Subcutaneous abdominal adipose tissue (tissue), 5 donors: ENCODE data around the gene TM4SF5.

Experiments used
- H3K27ac ChIP-seq: one replicate; pipeline ENCODE4 v1.7.0; 2013; ENCODE audit warnings: low read depth, mild to moderate bottlenecking, inconsistent platforms, low read length, moderate library complexity
- H3K27me3 ChIP-seq, 5 donors: one replicate each; pipeline ENCODE4 v1.7.0; 2013; ENCODE audit warnings: low read length in 5 of 5, inconsistent platforms in 1 of 5; ENCODE audit not compliant: control insufficient read depth in 5 of 5, insufficient read depth in 4 of 5
- H3K36me3 ChIP-seq, 5 donors: one replicate each; pipeline ENCODE4 v1.7.0; 2013; ENCODE audit warnings: low read length in 5 of 5; ENCODE audit not compliant: control insufficient read depth in 5 of 5, insufficient read depth in 5 of 5
- H3K4me1 ChIP-seq, 5 donors: one replicate each; pipeline ENCODE4 v1.7.0; 2013; ENCODE audit warnings: low read length in 5 of 5, mild to moderate bottlenecking in 3 of 5, moderate library complexity in 1 of 5; ENCODE audit not compliant: control insufficient read depth in 5 of 5, insufficient read depth in 5 of 5
- H3K4me3 ChIP-seq, 5 donors: one replicate each; pipeline ENCODE4 v1.7.0; 2013; ENCODE audit warnings: low read length in 5 of 5, low read depth in 1 of 5
- H3K9ac ChIP-seq, 5 donors: one replicate each; pipeline ENCODE4 v1.7.0; 2013; ENCODE audit warnings: low read length in 5 of 5, mild to moderate bottlenecking in 4 of 5, moderate library complexity in 3 of 5
- H3K9me3 ChIP-seq, 5 donors: one replicate each; pipeline ENCODE4 v1.7.0; 2013; ENCODE audit warnings: low read length in 5 of 5; ENCODE audit not compliant: control insufficient read depth in 5 of 5
- donor health status: healthy.
- donor health status: healthy.
- donor health status: healthy.
- donor health status: healthy.
- donor health status: healthy.

The TM4SF5 gene

GRCh38 chr17:4788159-4788806, 16.6 kb downstream of the TM4SF5 start:
- Histone ChIP-seq H3K27ac (no peak overlapping the region), H3K4me3 (peak overlapping the region in 3 of 5 donors; percentile 75 to 78 (median 77)), H3K27me3 (peaks cover 8 to 18% (median 15%) of the 10 kb centered on the region in 5 donors), H3K9ac (no peak overlapping the region), H3K36me3 (no peaks in the 10 kb centered on the region), H3K4me1 (peaks cover 7 to 55% (median 48%) of the 10 kb centered on the region in 5 donors), H3K9me3 (no peaks in the 10 kb centered on the region)

DNA sequence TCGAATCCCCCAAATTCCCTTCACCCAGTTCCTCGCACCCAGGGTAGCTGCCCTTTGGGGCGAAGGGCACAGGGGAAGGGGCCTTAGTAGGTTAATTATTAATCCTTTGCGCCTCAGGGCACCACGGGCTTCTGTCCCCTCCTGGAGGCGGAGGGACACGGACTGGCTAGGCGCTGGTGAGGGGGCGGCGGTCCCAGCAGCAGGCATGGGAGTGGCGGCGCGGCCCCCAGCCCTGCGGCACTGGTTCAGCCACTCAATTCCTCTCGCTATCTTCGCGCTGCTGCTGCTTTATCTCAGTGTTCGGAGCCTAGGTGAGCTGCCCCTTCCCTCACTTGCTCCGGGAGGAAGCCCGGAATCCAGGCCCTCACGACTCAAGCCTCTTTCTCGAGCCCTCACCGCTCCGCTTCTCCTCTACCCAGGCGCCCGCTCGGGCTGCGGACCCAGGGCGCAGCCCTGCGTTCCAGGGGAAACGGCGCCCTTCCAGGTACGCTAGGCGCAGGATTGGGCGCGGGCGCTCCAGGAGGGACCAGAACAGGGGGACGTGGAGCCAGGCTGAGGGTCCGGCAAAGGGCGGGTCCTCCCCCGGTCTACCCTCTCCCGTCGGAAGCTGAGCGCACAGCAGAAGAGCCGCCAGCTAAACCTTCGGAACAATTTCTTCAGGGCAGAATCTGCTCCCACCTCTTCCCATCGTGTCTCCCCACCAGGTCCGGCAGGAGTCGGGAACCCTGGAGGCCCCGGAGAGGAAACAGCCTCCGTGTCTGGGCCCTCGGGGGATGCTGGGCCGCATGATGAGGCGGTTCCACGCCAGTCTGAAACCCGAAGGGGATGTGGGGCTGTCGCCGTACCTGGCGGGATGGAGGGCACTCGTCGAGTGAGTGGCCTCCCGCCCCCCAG, 17.4 kb downstream of the TM4SF5 start, which contains the start of gene GLTPD2:
TSS of gene GLTPD2 (plus strand) at position 158 of the 894 bp plus-strand sequence. CDS start at position 206, 48 bp downstream.
- peaks cover 8 to 15% (median 13%) of the 10 kb centered on the region in 5 donors for H3K27me3 ChIP-seq
- peaks cover 7 to 55% (median 48%) of the 10 kb centered on the region in 5 donors for H3K4me1 ChIP-seq
- H3K36me3 ChIP-seq, result no peaks in the 10 kb centered on the region
- no peaks in the 10 kb centered on the region for H3K9me3 ChIP-seq
- peak within 1 kb of the TSS in 4 of 5 donors; percentile 57 to 78 (median 76) for H3K4me3 ChIP-seq
- peak within 1 kb of the TSS; percentile 63 for H3K27ac ChIP-seq
- peak within 1 kb of the TSS in 4 of 5 donors; percentile 78 to 83 (median 81) for H3K9ac ChIP-seq

DNA sequence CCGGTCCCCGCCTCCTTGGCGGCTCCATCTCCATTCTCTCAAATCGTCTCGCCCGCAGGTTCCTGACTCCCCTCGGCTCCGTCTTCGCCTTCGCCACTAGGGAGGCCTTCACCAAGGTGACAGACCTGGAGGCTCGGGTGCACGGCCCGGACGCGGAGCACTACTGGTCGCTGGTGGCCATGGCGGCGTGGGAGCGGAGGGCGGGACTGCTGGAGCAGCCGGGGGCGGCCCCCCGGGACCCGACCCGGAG, 17.9 kb downstream of the TM4SF5 start:
- peak overlapping the region in 4 of 5 donors; percentile 78 to 83 (median 81) for H3K9ac ChIP-seq
- H3K4me3 ChIP-seq, result peak overlapping the region in 4 of 5 donors; percentile 57 to 78 (median 76)
- peaks cover 7 to 55% (median 48%) of the 10 kb centered on the region in 5 donors for H3K4me1 ChIP-seq
- peaks cover 5 to 13% (median 10%) of the 10 kb centered on the region in 5 donors for H3K27me3 ChIP-seq
- no peaks in the 10 kb centered on the region for H3K9me3 ChIP-seq
- no peaks in the 10 kb centered on the region for H3K36me3 ChIP-seq
- peak overlapping the region; percentile 63 for H3K27ac ChIP-seq

DNA sequence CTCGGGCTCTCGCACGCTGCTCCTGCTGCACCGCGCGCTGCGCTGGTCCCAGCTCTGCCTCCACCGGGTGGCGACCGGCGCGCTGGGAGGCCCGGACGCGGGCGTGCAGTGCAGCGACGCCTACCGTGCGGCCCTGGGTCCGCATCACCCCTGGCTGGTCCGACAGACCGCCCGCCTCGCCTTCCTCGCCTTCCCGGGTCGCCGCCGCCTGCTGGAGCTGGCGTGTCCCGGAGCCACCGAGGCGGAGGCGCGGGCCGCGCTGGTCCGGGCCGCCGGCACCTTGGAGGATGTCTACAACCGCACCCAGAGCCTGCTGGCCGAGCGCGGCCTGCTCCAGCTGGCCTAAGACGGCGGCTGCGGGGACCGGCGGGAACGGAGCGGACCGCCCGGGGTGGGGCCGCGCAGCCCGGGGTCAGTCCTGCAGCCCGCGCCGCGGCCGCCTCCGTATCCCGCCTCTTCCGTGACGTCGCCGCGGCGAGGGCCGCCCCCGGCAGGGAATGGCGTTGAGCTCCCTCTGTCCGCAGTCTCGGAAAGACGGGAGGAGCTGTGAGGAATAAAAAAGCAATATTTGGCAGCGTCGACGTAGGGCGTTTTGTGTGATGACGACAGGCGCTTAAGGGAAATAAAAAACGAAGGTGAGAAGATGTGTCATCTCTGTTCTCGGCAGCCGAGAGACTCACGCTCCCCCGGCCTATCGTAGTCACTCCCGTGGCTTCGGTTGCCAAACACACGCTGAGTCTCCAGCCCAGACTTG, 18.4 kb downstream of the TM4SF5 start:
- Histone ChIP-seq H3K4me1 (peaks cover 7 to 53% (median 47%) of the 10 kb centered on the region in 5 donors), H3K9me3 (no peaks in the 10 kb centered on the region), H3K27me3 (peaks cover 5 to 13% (median 10%) of the 10 kb centered on the region in 5 donors), H3K4me3 (peak overlapping the region; percentile 57 to 89 (median 77)), H3K36me3 (no peaks in the 10 kb centered on the region), H3K27ac (peak overlapping the region; percentile 63), H3K9ac (peak overlapping the region in 4 of 5 donors; percentile 78 to 83 (median 81))

DNA sequence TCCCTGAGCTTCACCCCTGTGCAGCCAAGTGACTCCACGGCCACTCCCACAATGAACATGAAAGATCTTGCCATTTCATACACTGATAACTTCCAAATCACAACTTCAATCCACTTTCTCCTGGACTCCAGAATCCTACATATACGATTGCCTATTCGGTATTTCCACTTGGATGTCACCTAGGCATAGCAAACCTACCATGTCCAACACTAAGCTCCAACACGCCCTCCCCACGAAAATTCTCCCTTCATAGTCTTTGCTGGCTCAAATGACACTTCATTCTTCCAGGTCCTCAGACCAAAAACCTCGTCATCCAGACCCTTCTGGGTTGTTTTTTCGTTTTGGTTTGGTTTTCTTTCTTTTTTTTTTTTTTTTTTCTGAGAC, 19.0 kb downstream of the TM4SF5 start:
- Histone ChIP-seq H3K27me3 (peaks cover 0 to 7% (median 5%) of the 10 kb centered on the region in 5 donors), H3K4me3 (peak overlapping the region; percentile 57 to 89 (median 77)), H3K27ac (peak overlapping the region; percentile 63), H3K36me3 (no peaks in the 10 kb centered on the region), H3K9ac (peak overlapping the region in 4 of 5 donors; percentile 78 to 83 (median 81)), H3K9me3 (no peaks in the 10 kb centered on the region), H3K4me1 (peaks cover 7 to 48% (median 42%) of the 10 kb centered on the region in 5 donors)

- no peak overlapping the region for H3K4me3 ChIP-seq
- no peaks in the 10 kb centered on the region for H3K9me3 ChIP-seq
- no peak overlapping the region for H3K27ac ChIP-seq
- H3K9ac ChIP-seq, result no peak overlapping the region
- peaks cover 5 to 22% (median 15%) of the 10 kb centered on the region in 5 donors for H3K4me1 ChIP-seq
- H3K36me3 ChIP-seq, result peaks cover 0 to 22% (median 19%) of the 10 kb centered on the region in 5 donors
- no peaks in the 10 kb centered on the region for H3K27me3 ChIP-seq
Measured at GRCh38 chr17:4795168-4795567, 23.5 kb downstream of the TM4SF5 start.

DNA sequence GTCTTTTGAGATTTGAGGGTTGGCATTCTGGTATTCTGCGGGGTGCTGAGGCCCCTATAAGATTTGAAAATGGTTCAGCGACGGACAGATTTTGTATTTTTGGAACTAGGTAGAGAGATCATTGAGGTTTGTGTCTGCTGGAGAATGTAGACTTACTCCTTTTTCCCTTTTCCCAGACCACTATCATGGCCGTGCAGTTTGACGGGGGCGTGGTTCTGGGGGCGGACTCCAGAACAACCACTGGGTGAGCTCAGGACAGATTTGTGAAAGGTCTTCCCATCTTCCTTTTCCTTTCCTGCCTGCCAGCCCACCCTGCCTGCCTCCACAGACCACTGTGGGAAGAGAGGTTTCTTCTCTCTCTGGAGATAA, 24.9 kb downstream of the TM4SF5 start:
- Histone ChIP-seq H3K27ac (peak overlapping the region; percentile 68), H3K27me3 (no peaks in the 10 kb centered on the region), H3K9me3 (no peaks in the 10 kb centered on the region), H3K4me1 (peaks cover 0 to 17% (median 10%) of the 10 kb centered on the region in 5 donors), H3K9ac (peak overlapping the region; percentile 42 to 91 (median 69)), H3K4me3 (peak overlapping the region; percentile 80 to 100 (median 84)), H3K36me3 (peaks cover 0 to 25% (median 19%) of the 10 kb centered on the region in 5 donors)

DNA sequence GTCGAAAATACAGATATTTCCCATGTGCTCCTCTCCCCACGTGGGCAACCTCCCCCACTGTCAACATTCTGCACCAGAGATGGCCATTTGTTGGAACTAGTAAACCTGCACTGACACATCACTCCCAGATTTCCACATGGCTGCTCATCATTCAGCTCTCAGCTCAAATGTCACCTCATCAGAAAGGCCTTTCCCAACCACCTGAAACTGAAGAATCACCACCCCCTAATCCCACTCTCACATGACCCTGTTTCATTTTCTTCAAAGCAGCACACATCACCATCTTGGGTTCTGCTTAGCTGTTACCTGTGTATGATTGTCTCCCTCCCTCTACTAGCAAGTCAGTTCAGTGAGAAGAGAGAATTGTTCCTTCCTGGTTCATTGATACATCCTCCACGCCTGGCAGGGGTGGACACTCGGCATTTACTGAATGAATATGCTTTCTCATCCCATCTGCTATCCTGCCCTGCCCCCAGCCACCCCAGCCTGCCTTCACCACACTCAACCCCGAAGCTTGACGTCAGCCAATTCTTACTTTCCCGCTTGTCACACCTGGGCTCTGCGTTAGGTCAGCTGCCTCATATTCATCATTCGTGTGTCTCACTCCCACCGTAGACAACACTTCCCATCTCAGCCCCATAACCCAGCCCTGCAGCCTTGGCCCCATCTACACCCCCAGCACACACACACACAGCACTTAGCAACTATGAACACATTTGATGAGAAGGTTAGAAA, 28.9 kb downstream of the TM4SF5 start:
- Histone ChIP-seq H3K4me1 (peaks cover 0 to 17% (median 10%) of the 10 kb centered on the region in 5 donors), H3K9ac (no peak overlapping the region), H3K27me3 (no peaks in the 10 kb centered on the region), H3K9me3 (no peaks in the 10 kb centered on the region), H3K27ac (no peak overlapping the region), H3K36me3 (peaks cover 0 to 25% (median 19%) of the 10 kb centered on the region in 5 donors), H3K4me3 (no peak overlapping the region)

- H3K9me3 ChIP-seq, result no peaks in the 10 kb centered on the region
- H3K9ac ChIP-seq, result peak within 1 kb of the TSS in 1 of 5 donors; percentile 17
- peaks cover 0 to 23% (median 18%) of the 10 kb centered on the region in 5 donors for H3K36me3 ChIP-seq
- no peak within 1 kb of the TSS for H3K4me3 ChIP-seq
- no peak within 1 kb of the TSS for H3K27ac ChIP-seq
- no peaks in the 10 kb centered on the region for H3K27me3 ChIP-seq
- peaks cover 0 to 9% (median 6%) of the 10 kb centered on the region in 5 donors for H3K4me1 ChIP-seq
Measured at GRCh38 chr17:4802228-4802627, 30.5 kb downstream of the TM4SF5 start, which contains the start of gene C17orf114. C17orf114 (minus strand) TSS chr17:4802328.
